ENCODE results near the gene LRBA. TPM values are rescaled to one million over a fixed set of nuclear protein-coding genes. Genes with fewer than 3 reads are reported as not detected.

The LRBA gene
- polyA plus RNA-seq, 4 donors = 56.5 to 78.7 (median 64.2) TPM

GRCh38 chr4:150619042-150619441, 396.0 kb downstream of the LRBA start:
- DNase-seq (ENCODE audit: low read depth in 4 of 4, low spot score in 2 of 4) = no peak

- no peak for DNase-seq (ENCODE audit: low read depth in 4 of 4, low spot score in 2 of 4)
These were observed 406.0 kb downstream of the LRBA start for GRCh38 chr4:150609131-150609530.

DNA sequence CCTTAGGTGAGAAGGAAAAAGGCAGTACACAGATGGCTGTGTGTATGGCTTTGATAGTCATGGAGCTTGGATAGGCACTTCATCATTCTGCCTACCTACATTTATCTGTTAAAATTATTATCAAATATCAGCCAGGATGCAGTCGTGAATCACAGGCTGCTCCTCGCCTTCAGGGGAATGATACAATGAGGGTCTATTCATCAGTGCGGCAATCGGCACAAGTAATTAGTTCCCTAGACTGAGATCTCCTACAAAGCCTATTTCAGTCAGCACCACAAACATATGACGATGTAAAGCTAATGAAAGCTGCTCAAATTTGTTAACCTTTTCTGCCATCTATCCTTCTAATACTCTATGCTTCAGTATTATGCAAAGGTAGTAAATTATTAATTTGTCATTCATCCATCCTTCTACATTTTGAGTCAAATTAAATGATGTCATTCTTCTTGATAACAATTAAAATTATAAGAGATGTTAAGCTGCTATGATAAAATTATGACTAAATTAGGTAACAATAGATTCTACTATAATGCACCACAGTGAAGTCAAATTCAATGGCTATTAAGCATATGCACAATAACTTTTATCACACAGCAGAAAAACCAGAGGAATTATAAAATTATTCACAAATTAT, 414.2 kb downstream of the LRBA start:
- no peak for DNase-seq (ENCODE audit: low read depth in 4 of 4, low spot score in 2 of 4)

- no peak for DNase-seq (ENCODE audit: low read depth in 4 of 4, low spot score in 2 of 4)
These were observed 415.5 kb downstream of the LRBA start for GRCh38 chr4:150599547-150599946.

- DNase-seq (ENCODE audit: low read depth in 4 of 4, low spot score in 2 of 4) = no peak
These were observed 416.2 kb downstream of the LRBA start for GRCh38 chr4:150598909-150599308.

- no peak for DNase-seq (ENCODE audit: low read depth in 4 of 4, low spot score in 2 of 4)
These were observed 421.1 kb downstream of the LRBA start for GRCh38 chr4:150593996-150594395.

GRCh38 chr4:150591904-150592303, 423.2 kb downstream of the LRBA start:
- DNase-seq (ENCODE audit: low read depth in 4 of 4, low spot score in 2 of 4) = no peak

GRCh38 chr4:150591406-150591805, 423.7 kb downstream of the LRBA start:
- DNase-seq (ENCODE audit: low read depth in 4 of 4, low spot score in 2 of 4) = no peak

DNA sequence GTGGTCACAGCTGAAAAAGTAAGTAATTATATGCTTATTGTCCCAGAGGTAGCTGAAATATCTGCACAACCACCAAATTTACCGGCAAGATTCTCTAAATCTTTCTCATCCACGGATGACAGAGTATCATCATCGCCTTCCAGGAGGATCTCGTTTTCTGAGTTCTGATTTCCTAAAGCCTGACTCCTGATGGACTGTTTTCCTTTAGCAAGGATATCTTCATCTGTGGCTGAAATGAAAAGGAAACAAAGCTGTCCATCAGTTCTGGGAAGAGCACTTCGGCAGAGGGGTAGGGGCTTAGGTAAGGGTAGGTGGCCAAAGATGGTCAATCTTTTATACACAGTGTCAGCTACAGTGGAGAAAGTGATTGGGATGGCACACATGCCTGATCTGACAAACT, 424.5 kb downstream of the LRBA start:
- DNase-seq (ENCODE audit: low read depth in 4 of 4, low spot score in 2 of 4) = no peak

- DNase-seq (ENCODE audit: low read depth in 4 of 4, low spot score in 2 of 4) = no peak
These were observed 425.9 kb downstream of the LRBA start for GRCh38 chr4:150589157-150589556.

DNA sequence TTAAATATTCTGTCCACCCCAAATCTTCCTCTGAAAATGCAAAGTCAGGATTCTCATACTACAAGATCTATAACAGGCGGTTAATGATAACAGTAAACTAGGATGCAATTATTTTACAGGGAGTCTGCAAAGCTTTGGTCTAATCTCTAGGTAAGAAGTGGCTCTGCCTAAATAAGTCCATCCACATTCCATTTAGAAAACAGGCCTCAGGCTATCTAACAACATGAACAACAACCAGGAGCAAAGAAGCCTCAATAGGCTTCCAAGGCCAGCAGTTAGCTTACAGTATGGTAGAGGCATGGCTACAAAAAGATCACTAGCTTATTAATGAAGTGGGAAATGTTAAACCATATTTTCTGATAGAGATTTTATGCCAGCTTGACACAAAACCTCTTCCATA, 426.8 kb downstream of the LRBA start:
- no peak for DNase-seq (ENCODE audit: low read depth in 4 of 4, low spot score in 2 of 4)

DNA sequence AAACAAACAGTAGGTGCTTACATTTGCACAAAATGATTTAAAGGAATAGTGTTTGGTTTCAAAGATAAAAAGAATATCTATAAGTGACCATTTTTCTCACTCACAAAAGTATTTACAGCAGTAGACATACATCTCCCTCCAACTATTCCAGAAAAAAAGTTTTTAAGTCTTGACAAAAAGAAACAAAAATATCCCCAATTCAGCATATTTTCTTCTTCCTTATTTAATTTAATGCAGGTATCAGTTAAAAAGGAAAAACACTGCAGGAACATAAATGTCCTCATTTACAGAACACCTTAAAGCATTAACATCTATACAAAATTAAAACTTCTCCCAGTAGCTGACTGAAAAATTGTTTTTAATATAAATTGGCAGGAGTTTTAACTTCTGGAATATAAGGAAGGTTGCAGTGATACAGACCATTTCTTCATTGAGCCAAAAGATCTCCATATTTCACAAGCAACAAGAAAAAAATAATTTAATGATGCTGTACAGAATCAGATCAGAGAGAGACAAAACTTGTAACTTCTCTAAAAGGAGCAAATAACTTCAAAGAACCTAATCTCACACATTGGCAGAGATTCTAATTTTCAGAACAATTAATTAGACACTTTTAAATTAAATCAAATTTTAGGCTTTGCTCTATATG, 428.8 kb downstream of the LRBA start:
- DNase-seq (ENCODE audit: low read depth in 4 of 4, low spot score in 2 of 4) = no peak

GRCh38 chr4:150585611-150586010, 429.5 kb downstream of the LRBA start:
- no peak for DNase-seq (ENCODE audit: low read depth in 4 of 4, low spot score in 2 of 4)

DNA sequence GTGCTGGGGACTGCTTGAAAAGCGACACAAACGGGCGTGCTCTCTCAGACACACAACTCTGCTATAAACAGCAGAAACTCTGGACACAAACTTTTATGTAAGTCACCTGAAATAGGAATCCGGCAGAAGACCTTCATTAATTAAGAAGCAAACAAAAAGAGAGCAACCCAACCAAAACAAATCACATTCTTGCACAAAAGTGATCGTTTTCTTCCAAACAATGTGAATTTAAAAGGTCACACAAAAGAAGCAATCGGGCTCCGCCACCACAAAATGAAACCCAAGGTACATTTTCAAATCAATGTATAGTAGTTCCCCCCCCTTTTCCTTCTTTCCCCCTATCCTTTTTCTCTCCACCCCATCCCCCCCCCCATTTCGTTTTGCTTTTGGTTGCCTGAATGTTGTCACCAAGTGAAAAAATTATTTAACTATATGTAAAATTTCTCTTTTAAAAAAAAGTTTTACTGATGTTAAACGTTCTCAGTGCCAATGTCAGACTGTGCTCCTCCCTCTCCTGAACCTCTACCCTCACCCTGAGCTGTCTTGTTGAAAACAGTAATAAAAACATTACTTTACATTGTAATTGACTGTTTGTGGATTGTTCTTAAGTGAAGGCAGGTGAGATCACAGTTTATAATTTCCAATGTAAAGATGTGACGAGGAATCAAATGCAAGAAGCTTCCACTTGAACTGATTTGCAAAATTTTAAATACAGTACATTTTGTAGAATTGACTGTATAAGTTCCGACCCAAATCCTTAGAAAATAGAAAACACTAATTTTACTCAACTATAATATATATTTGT, 430.8 kb downstream of the LRBA start:
- DNase-seq (ENCODE audit: low read depth in 4 of 4, low spot score in 2 of 4) = peak in 1 of 4 donors; percentile 22

DNA sequence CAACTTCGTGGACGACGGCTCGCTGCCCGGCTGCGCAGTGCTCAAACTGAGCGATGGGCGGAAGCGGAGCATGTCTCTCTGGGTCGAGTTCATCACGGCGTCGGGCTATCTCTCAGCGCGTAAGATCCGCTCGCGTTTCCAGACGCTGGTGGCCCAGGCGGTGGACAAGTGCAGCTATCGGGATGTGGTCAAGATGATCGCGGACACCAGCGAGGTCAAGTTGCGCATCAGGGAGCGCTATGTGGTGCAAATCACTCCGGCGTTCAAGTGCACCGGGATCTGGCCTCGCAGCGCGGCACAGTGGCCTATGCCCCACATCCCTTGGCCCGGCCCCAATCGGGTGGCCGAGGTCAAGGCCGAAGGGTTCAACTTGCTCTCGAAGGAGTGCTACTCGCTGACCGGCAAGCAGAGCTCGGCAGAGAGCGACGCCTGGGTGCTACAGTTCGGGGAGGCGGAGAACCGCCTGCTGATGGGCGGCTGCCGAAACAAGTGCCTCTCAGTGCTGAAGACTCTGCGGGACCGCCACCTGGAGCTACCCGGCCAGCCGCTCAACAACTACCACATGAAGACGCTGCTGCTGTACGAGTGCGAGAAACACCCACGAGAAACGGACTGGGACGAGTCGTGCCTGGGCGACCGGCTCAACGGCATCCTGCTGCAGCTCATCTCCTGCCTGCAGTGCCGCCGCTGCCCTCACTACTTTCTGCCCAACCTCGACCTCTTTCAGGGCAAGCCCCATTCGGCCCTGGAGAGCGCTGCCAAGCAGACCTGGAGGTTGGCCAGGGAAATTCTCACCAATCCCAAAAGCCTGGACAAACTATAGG, 431.6 kb downstream of the LRBA start:
- DNase-seq (ENCODE audit: low read depth in 4 of 4, low spot score in 2 of 4) = peak in 3 of 4 donors; percentile 7 to 44 (median 21)

GRCh38 chr4:150582873-150583286, 432.2 kb downstream of the LRBA start:
- DNase-seq (ENCODE audit: low read depth in 4 of 4, low spot score in 2 of 4) = peak in 2 of 4 donors; percentile 16 to 20

- DNase-seq (ENCODE audit: low read depth in 4 of 4, low spot score in 2 of 4) = peak in 2 of 4 donors; percentile 22 to 27
These were observed 432.8 kb downstream of the LRBA start, which contains the start of gene MAB21L2 for GRCh38 chr4:150582146-150582872. TSS of gene MAB21L2 (plus strand) at chr4:150582151. CDS start at chr4:150583030, 879 bp downstream.

GRCh38 chr4:150581641-150582051, 433.4 kb downstream of the LRBA start:
- peak in 1 of 4 donors; percentile 43 for DNase-seq (ENCODE audit: low read depth in 4 of 4, low spot score in 2 of 4)

DNA sequence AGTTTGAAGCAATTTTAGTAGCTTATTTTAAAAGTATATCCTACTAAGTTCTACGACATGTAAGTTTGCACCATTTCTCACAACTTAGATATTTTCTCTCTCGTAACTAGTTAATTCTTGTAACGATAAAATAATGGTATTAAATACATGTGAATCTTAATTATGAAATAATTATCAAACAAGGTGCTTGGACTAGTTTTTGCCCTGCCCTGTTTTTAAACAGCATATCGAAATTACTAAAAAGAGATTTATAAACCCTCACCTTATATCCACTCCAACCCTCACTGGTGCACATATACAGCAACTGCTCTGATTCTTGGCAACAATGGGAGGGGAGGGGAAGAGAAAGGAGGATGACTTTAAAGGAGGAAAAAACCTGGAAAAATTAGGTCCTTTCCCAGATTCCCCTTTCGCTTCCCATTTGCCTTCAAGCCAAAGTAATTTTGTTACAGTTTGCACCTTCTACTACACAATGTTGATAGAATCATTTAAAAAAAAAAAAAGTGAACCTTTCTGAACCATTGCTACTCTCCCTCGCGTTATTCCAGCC, 434.0 kb downstream of the LRBA start:
- DNase-seq (ENCODE audit: low read depth in 4 of 4, low spot score in 2 of 4) = no peak

DNA sequence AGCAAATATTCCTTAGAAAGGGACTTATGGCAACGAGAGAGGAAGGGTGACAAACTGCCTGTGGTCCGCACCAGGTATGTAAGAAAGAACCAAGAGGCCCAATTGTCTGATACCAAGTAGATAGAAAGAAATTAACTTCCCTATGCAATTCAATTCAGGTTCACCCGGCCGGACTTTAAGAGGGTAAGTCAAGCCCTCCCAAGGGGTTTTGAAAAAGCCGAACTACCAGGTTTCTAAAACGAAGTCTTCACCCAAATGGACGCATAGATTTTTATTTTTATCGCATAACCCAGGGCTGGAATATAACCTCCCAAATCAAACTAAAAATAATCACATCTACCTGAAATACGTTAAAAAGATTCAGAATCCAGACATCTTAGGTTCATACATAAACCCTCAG, 434.8 kb downstream of the LRBA start:
- peak in 1 of 4 donors; percentile 7 for DNase-seq (ENCODE audit: low read depth in 4 of 4, low spot score in 2 of 4)
